Heart left ventricle (tissue), 16 donors: Measurements from ENCODE around the gene OR2AG2. TPM values are rescaled to one million over a fixed set of nuclear protein-coding genes. Genes with fewer than 3 reads are reported as not detected.
"Not testable (repeated sequence)": the region's sequence is repeated elsewhere in the genome, so short reads cannot be mapped to it uniquely, and the experiment has no call there.

Experiments used
- ATAC-seq, 4 donors: fragments of 200-7000 bp; cut with Tn5 transposase; one replicate each; pipeline ENCODE4 v1.9.1; 2020 to 2022; ENCODE audit warnings: moderate library complexity in 4 of 4, mild to moderate bottlenecking in 3 of 4, moderate number of reproducible peaks in 1 of 4
- DNase-seq, 5 donors: peaks; one replicate each; pipeline ENCODE4 v3.0.0-alpha.2; 2020
- H3K27ac ChIP-seq, 12 donors: fragments of 200-600 bp; sonication (generic) in 4 of 12; one replicate each; pipeline versions ENCODE4 v1.5.0 to v1.8.0; 2016 to 2022; ENCODE audit warnings: mild to moderate bottlenecking in 2 of 12
- H3K27me3 ChIP-seq, 9 donors: fragments of 200-600 bp; sonication (generic) in 2 of 9; one replicate each; pipeline versions ENCODE4 v1.5.1 to v1.8.0; 2016 to 2022; ENCODE audit warnings: mild to moderate bottlenecking in 3 of 9
- H3K36me3 ChIP-seq, 9 donors: fragments of 200-600 bp; sonication (generic) in 2 of 9; one replicate each; pipeline versions ENCODE4 v1.5.0 to v1.8.0; 2018 to 2022; ENCODE audit warnings: mild to moderate bottlenecking in 2 of 9
- H3K4me1 ChIP-seq, 12 donors: fragments of 200-600 bp; sonication (generic) in 4 of 12; one replicate each; pipeline versions ENCODE4 v1.5.0 to v1.8.0; 2016 to 2022; ENCODE audit warnings: mild to moderate bottlenecking in 3 of 12
- H3K4me3 ChIP-seq, 12 donors: fragments of 200-600 bp; sonication (generic) in 4 of 12; one replicate each; pipeline versions ENCODE4 v1.5.0 to v1.8.0; 2017 to 2022; ENCODE audit warnings: mild to moderate bottlenecking in 9 of 12, moderate library complexity in 4 of 12
- H3K9me3 ChIP-seq, 12 donors: fragments of 200-600 bp; sonication (generic) in 4 of 12; one replicate each; pipeline versions ENCODE4 v1.5.0 to v1.8.0; 2016 to 2022; ENCODE audit warnings: mild to moderate bottlenecking in 1 of 12
- POLR2A ChIP-seq, 2 donors: fragments of 450-650 bp; IDR thresholded peaks; one replicate each; pipeline ENCODE4 v1.6.1; 2017; ENCODE audit warnings: antibody characterized with exemption in 2 of 2, mild to moderate bottlenecking in 2 of 2, moderate library complexity in 2 of 2
- WGBS, 4 donors: extraction: QIAGEN DNeasy Blood & Tissue Kit in 2 of 4; methylation state at CpG; one replicate each; pipeline versions ENCODE4 v1.1.5 to v1.1.7; 2013 to 2018; 5-methylcytosine and 5-hydroxymethylcytosine counted together
- intact Hi-C, 10 donors: fragments of 100-400 bp; cut with DNase I; formaldehyde crosslinking; loops; one replicate each; pipeline versions ENCODE4 v1.11.1 to v1.14.2; 2022
- polyA plus RNA-seq, 2 donors: library from polyadenylated mRNA; stranded (reverse); fragments of 200-250 nt; gene quantifications; one replicate each; pipeline ENCODE4 v1.2.3, GENCODE V29; 2013
- total RNA-seq, 9 donors: library from RNA; depleted of rRNA in 2 of 9; stranded (reverse); fragments of >200 nt in 2 of 9; fragmentation: NEBNext Ultra II Directional in 3 of 9; extraction: Animal tissue kit (Norgen Biotek cat#: 25700) in 3 of 9; gene quantifications; one replicate each; pipeline versions ENCODE4 v1.1.0 to v1.2.4, GENCODE V29; 2016 to 2023
- TF ChIP-seq, protein P1 (sequence below), 12 donors: fragments of 200-600 bp; sonication (generic) in 4 of 12; IDR thresholded peaks; one replicate each; pipeline versions ENCODE4 v1.5.0 to v1.8.0; 2018 to 2022; ENCODE audit warnings: antibody characterized with exemption in 12 of 12, mild to moderate bottlenecking in 5 of 12
- donor health status: ischemic (EF 13 %, LVEDD 7.1; RV severe dilation, severe dysfunction).
- donor health status: healthy with polysubstance abuse.
- donor health status: DM: no; HTN: yes; CAD: no.
- donor health status: DM: no; HTN: no; CAD: no.
- donor health status: ischemic (EF 25% LVEDD 6.9; RV normal size, moderate dysfunction).
- donor health status: ischemic (EF 25% LVEDD 5.7; RV mildly dilated, moderate dysfunction).
- donor health status: healthy.
- donor health status: DM: yes; HTN: yes; CAD: no.
- donor health status: ischemic (EF 35%, LVEDD 5.7; RV mildly dilated, moderate dysfunction).
- donor health status: nonischemic (EF 11% LVEDD 7.7; RV severe dilation, severe dysfunction).
- donor health status: DM: yes; HTN: yes; CAD: no.
- donor health status: PGD.
- donor health status: ischemic (EF 29% LVEDD 5.4; RV normal size, mild dysfunction).
- donor health status: nonischemic (EF 23%, LVEDD 6.1; RV moderate dilation, normal function).

Gene OR2AG2
- total and polyA plus RNA-seq, 11 donors: 0.01 TPM; not detected in 10

DNA sequence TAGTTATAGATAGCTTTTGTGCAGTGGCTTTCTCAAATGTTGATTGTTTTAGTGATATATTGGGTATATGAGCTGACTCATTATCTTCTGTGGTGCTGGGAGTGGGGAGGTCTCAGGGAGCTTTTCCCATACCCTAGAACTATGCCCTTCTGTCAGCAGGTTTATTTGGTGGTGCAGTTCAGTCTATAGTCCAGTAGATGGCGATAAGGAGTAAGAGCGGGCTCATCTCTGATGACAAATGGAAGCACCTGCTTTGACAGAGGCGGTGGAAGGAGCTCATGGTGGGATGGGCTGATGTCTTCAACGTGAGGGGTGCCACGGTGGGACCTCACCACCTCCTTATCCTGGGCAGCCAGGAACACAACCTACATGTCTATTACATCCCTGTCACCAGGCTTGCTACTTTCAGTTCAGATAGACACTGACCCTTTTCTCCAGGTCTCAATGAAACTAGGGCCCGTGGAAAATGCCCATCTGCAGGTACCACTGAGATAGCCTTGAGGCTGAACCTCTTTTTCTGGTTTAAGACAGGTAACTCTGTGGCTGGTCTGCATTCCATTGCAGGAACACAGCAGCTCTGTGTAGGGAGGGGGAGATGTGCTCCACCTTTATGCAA lies 40.7 kb upstream of the OR2AG2 start:
- no peaks in the 10 kb centered on the region for H3K4me1 ChIP-seq
- intact Hi-C loops: no loop called here
- TF ChIP-seq, protein P1, sequence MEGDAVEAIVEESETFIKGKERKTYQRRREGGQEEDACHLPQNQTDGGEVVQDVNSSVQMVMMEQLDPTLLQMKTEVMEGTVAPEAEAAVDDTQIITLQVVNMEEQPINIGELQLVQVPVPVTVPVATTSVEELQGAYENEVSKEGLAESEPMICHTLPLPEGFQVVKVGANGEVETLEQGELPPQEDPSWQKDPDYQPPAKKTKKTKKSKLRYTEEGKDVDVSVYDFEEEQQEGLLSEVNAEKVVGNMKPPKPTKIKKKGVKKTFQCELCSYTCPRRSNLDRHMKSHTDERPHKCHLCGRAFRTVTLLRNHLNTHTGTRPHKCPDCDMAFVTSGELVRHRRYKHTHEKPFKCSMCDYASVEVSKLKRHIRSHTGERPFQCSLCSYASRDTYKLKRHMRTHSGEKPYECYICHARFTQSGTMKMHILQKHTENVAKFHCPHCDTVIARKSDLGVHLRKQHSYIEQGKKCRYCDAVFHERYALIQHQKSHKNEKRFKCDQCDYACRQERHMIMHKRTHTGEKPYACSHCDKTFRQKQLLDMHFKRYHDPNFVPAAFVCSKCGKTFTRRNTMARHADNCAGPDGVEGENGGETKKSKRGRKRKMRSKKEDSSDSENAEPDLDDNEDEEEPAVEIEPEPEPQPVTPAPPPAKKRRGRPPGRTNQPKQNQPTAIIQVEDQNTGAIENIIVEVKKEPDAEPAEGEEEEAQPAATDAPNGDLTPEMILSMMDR (IDR thresholded peaks at IDR 0.05): peak; percentile 54 to 93 (median 82)
- no peak for TF ChIP-seq POLR2A (IDR thresholded peaks at IDR 0.05)
- H3K27ac ChIP-seq: no peak overlapping the region
- H3K9me3 ChIP-seq: no peaks in the 10 kb centered on the region
- H3K36me3 ChIP-seq: no peaks in the 10 kb centered on the region
- H3K27me3 ChIP-seq: peaks cover 0 to 12% (median 0%) of the 10 kb centered on the region in 9 donors
- 3 to 22% (median 19%) methylated on average over 5 to 6 of the region's 6 CpGs for WGBS, 4 donors
- ATAC-seq (peak in 3 of 4 donors; percentile 45 to 62 (median 47)), DNase-seq (no peak)
- no peak overlapping the region for H3K4me3 ChIP-seq

DNA sequence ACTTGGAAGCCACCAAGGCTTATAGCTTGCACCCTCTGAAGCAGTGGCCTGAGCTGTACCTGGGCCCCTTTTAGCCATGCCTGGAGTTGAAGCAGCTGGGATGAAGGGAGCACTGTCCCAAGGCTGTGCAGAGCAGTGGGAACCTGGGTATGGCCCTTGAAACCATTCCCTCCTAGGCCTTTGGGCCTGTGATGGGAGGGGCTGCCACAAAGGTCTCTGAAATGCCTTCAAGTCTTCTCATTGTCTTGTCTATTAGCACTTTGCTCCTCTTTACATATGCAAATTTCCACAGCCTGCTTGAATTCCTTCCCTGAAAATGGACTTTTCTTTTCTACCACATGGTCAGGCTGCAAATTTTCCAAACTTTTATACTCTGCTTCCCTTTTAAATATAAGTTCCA lies 29.3 kb upstream of the OR2AG2 start:
- ATAC-seq, intact Hi-C loops, H3K27me3 ChIP-seq, DNase-seq, H3K4me3 ChIP-seq, H3K4me1 ChIP-seq, H3K9me3 ChIP-seq, H3K27ac ChIP-seq, H3K36me3 ChIP-seq: not testable (repeated sequence)

DNA sequence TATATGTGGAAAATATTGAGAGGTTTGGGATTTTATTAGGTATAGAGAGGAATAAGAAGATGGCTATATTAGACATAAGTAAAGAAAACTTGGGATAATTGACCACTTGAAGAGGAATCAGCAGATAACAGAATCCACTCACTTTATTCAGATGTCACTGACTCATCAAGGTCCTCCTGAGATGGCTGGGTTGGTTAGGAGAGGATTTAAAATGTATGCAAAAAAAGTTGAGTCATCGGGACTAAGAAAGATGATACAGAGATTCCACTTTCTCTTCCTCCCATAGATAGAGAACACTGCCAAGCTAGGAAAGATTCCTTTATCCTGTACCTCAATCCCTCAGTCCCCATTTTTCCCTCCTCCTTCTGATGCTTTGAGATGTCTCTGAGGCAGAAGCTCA lies 27.6 kb upstream of the OR2AG2 start, which contains the start of gene OR6A2:
Gene OR6A2, minus strand, starts transcription at position 288 of the 400 bp plus-strand sequence. CDS start 3,981 bp downstream, outside the sequence.
- ATAC-seq (no peak), DNase-seq (no peak)
- Histone ChIP-seq H3K4me1 (no peaks in the 10 kb centered on the region), H3K27ac (no peak within 1 kb of the TSS), H3K36me3 (no peaks in the 10 kb centered on the region), H3K9me3 (peaks cover 0 to 8% (median 0%) of the 10 kb centered on the region in 12 donors), H3K4me3 (no peak within 1 kb of the TSS), H3K27me3 (no peaks in the 10 kb centered on the region)
- 79 to 90% (median 87%) methylated on average over 1 of the region's 1 CpG for WGBS, 4 donors
- intact Hi-C loops: no loop called here
- TF ChIP-seq POLR2A (IDR thresholded peaks at IDR 0.05): no peak
- TF ChIP-seq, protein P1 (IDR thresholded peaks at IDR 0.05): no peak

DNA sequence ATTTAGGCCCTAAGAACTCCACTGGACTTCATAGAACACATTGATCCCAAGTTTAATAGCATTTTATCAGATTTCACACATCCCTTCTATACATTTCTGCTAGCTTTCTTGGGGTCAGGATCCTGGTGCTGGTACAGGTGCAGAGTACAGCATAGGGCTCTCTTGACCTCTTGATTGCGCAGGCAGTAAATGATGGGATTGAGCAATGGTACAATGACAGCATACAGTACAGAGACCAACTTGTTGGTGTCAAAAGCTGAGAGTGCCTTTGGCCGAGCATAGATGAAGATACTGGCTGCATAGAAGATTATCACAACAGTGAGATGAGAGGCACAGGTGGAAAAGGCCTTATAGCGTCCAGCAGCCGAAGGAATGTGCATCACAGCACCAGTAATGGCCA lies 22.9 kb upstream of the OR2AG2 start:
- H3K27me3 ChIP-seq: no peaks in the 10 kb centered on the region
- WGBS, 4 donors: 86 to 89% (median 88%) methylated on average over 4 of the region's 4 CpGs
- no peak overlapping the region for H3K4me3 ChIP-seq
- ATAC-seq (no peak), DNase-seq (no peak)
- no peaks in the 10 kb centered on the region for H3K4me1 ChIP-seq
- TF ChIP-seq, protein P1 (IDR thresholded peaks at IDR 0.05): no peak
- TF ChIP-seq POLR2A (IDR thresholded peaks at IDR 0.05): no peak
- intact Hi-C loops: no loop called here
- no peaks in the 10 kb centered on the region for H3K9me3 ChIP-seq
- no peak overlapping the region for H3K27ac ChIP-seq
- no peaks in the 10 kb centered on the region for H3K36me3 ChIP-seq

DNA sequence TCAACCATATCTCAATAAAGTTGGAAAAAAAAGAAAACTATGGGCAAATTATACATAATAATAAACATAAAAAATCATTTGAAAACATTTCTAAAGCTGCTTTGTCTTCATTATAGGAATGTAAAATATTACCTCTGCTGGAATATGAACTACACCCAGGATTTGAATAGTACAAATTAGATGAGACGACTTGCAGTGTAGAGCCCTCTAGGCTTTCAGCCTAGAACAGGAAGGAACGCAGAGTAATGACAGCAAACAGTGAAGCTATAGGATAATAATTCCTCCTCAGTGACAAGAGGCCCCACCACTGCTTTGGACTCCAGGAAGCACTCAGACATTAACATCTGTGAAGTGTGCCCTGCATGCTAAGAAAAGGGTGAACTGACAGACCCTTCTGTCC lies 18.8 kb upstream of the OR2AG2 start:
- 70 to 77% (median 71%) methylated on average over 2 of the region's 2 CpGs for WGBS, 4 donors
- DNase-seq (no peak), ATAC-seq (no peak)
- Histone ChIP-seq H3K9me3 (no peaks in the 10 kb centered on the region), H3K27ac (no peak overlapping the region), H3K36me3 (no peaks in the 10 kb centered on the region), H3K27me3 (no peaks in the 10 kb centered on the region), H3K4me3 (no peak overlapping the region), H3K4me1 (no peaks in the 10 kb centered on the region)
- intact Hi-C loops: no loop called here
- TF ChIP-seq POLR2A (IDR thresholded peaks at IDR 0.05): no peak
- TF ChIP-seq, protein P1 (IDR thresholded peaks at IDR 0.05): no peak
